ENCODE data around the gene PRELID2. TPM values are rescaled to one million over a fixed set of nuclear protein-coding genes. Genes with fewer than 3 reads are reported as not detected.

PRELID2 gene
- total RNA-seq = 1 to 10 TPM in 1 of 2 experiments, under 1 TPM in 1; 0.63 to 1.0 TPM

DNA sequence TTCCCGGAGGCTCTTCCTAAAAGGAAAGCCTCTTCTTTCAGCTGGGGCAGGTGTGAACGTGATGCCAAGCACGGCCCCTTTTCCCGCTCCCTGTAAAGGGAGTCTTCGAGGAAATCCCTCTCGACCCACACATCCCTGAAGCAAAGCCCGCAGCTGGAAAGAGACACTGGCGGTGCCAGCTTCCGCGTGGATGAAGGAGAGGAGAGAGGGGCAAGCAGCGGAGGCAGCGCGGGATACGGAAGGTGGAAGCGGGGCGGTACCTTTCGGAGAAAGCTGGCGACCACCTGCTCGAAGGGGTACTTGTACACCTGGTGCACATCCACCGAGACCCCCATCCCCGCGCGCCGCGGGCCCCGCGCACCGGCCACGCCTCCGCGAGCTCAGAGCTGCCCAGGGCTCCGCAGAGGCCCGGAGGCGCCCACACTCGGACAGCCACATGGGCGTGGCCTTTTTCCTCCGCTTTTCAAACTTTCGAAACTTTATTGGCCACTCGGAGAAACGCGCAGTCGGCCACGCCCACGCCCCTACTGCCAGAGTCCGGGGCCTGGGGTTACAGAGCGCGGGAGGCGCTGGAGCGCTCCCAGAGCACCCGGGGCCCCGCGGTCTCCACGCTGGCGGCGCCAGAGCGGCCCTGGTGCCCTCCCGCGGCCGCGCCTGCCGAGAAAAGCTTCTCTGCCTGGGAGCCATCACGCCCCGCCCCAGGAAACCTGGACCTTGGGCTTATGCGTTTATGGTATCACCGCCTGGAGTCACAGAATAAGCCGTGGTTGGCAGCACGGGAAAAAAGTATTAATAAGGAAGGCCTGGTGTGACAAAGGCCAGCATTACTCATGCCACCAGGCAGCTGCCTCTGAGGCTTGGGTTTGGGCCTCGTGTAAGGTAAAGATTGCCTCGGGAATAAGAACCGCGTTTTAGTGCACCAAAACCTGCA, at the start of gene PRELID2:
PRELID2 (minus strand) TSS at position 426 of the 931 bp plus-strand sequence; CDS start at position 335, 91 bp downstream.

DNA sequence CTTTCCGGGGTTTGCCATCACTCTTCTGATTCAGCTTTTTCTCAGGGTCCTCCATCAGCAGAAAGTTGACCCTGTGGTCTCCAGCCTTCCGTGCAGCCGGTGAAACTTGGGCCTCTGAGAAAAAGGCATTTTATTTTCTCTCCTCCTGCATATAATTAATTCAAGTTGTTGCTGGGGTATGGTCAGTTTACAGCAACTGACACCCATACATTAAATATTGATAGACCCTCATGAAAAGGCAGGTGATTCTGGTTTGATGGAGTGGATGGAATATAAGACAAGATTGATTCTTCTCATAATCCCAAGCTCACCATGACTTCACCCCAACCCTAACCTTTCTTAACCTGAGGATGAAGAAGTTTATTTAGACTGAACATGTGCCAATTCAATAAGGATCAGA, 37.8 kb upstream of the PRELID2 start, which contains the start of gene GRXCR2:
GRXCR2 (minus strand) TSS at position 101 of the 400 bp plus-strand sequence; CDS start at position 55, 46 bp downstream.

Other genes starting within 250 kb of the PRELID2 start
- not detected for gene GRXCR2, start 37.7 kb upstream of the PRELID2 start, total RNA-seq
- not detected for gene SH3RF2, start 101.2 kb upstream of the PRELID2 start, total RNA-seq

All from activated naive CD4-positive, alpha-beta T cell treated with anti-CD3 and anti-CD28 coated beads, Interleukin-2, amount 10 ng/mL, durations not matched to agents 5 hours and 36 hours (primary cell).